ENCODE data around the gene SLC37A4. TPM values are rescaled to one million over a fixed set of nuclear protein-coding genes. Genes with fewer than 3 reads are reported as not detected.

Gene SLC37A4
- polyA plus RNA-seq, 1 of the 3 experiments (the other 2 are of a cell fraction): 21.8 TPM

DNA sequence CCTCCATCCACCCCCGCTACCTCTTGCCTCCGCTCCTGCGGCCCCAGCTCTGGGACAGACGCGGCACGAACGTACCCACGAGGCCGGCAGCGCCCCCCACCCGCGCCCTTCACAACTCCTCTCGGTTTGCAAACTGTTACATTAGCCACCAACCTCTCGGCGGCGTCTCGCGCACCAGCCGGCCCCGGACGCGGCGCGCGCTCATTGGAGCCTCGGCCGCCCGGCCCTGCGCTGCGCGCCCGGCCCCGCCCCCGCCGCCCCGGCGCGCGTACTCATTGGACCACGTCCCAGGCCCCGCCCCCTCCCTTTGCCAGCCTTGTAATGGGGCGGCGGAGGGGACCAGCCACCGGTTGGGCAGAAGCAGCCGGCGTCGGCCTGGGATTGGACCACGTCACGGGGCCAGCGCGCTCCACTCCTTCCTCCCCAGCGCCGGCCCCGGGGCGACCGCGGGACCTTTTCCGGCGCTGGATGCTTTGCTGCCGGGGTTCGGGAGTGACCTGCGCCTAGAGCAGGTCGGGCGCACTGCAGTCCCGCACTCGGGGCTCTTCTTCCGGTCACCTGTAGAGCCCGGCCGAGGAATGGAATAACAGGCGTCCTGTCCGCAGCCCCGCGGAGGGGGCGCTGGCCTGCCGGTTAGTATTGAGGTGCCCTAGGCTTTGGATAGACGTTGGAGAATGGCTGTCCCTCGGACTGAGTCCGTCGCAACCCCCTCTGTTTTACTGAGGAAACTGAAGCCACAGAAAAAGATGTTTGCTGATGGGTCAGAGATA is 26.5 kb upstream of the SLC37A4 start, which contains the start of gene HYOU1 (continued):
- TF ChIP-seq NFIC (IDR thresholded peaks at IDR 0.05; ENCODE audit: borderline replicate concordance) (no peak), TEAD4 (IDR thresholded peaks at IDR 0.05; ENCODE audit: borderline replicate concordance, insufficient read depth) (no peak), MXI1 (IDR thresholded peaks at IDR 0.05; ENCODE audit: low read depth, low read length) (no peak; the same call in 1 of the 2 replicates), EZH2phosphoT487 (IDR thresholded peaks at IDR 0.05; ENCODE audit: borderline replicate concordance, low read depth) (no peak), TAF1 (IDR thresholded peaks at IDR 0.05; ENCODE audit: borderline replicate concordance, low read depth, low read length) (peak; percentile 60), FOXM1 (IDR thresholded peaks at IDR 0.05; ENCODE audit: low read depth) (no peak), CHD2 (IDR thresholded peaks at IDR 0.05; ENCODE audit: low read length, partially characterized antibody) (no peak), RCOR1 (IDR thresholded peaks at IDR 0.05; ENCODE audit: low read length) (no peak; the same call in 1 of the 2 replicates), GATA2 (CRISPR knock-in tag; IDR thresholded peaks at IDR 0.05) (no peak), TCF12 (IDR thresholded peaks at IDR 0.05) (no peak), SIN3A (IDR thresholded peaks at IDR 0.05; ENCODE audit: borderline replicate concordance, low read depth, low read length) (peak; percentile 72; the same call in 1 of the 2 replicates)
- TF ChIP-seq, protein P1, sequence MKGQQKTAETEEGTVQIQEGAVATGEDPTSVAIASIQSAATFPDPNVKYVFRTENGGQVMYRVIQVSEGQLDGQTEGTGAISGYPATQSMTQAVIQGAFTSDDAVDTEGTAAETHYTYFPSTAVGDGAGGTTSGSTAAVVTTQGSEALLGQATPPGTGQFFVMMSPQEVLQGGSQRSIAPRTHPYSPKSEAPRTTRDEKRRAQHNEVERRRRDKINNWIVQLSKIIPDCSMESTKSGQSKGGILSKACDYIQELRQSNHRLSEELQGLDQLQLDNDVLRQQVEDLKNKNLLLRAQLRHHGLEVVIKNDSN (IDR thresholded peaks at IDR 0.05; ENCODE audit: borderline replicate concordance, low read depth): 0 out of 2 replicates have a peak, but pooled peaks have one; percentile 12

DNA sequence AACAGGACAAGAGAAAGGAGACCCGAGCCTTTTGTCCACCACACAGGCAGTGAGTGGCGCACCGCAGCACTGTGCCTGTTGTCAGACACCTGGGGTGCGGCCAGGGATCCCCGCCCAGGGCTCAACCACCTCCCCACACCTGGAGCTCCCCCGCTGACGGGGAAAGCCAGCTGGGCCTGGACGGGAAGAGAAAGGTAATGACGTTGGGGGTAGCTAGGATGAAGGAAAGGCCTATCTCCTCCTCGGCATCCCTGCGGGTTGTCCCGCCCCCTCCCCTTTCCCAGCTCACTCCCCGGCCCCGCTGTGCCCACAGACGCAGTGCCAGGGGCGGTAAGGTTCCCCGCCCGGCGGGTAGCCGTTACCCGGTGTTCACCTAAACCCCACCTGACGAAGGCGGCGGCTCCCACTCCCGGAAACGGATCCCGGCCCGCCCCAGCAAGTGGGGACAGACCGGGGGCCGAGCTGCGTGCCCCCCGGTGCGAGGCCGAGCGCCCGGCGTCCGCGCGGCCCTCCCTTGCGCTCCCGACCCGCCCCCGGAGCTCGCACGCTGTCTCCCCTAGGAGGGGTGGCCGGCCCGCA is 25.8 kb upstream of the SLC37A4 start:
- no peaks in the 10 kb centered on the region for H3K9me2 ChIP-seq
- peak overlapping the region; percentile 91 for H3K9ac ChIP-seq
- peak overlapping the region; percentile 89 for H2AFZ ChIP-seq (ENCODE audit: low read depth)
- H4K20me1 ChIP-seq (ENCODE audit: insufficient read depth): no peaks in the 10 kb centered on the region
- peaks cover 11% of the 10 kb centered on the region for H3F3A ChIP-seq (replicated peaks; ENCODE audit: insufficient read depth)
- H3K27me3 ChIP-seq (ENCODE audit: insufficient read depth): no peaks in the 10 kb centered on the region
- TF ChIP-seq, protein P2, sequence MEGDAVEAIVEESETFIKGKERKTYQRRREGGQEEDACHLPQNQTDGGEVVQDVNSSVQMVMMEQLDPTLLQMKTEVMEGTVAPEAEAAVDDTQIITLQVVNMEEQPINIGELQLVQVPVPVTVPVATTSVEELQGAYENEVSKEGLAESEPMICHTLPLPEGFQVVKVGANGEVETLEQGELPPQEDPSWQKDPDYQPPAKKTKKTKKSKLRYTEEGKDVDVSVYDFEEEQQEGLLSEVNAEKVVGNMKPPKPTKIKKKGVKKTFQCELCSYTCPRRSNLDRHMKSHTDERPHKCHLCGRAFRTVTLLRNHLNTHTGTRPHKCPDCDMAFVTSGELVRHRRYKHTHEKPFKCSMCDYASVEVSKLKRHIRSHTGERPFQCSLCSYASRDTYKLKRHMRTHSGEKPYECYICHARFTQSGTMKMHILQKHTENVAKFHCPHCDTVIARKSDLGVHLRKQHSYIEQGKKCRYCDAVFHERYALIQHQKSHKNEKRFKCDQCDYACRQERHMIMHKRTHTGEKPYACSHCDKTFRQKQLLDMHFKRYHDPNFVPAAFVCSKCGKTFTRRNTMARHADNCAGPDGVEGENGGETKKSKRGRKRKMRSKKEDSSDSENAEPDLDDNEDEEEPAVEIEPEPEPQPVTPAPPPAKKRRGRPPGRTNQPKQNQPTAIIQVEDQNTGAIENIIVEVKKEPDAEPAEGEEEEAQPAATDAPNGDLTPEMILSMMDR (IDR thresholded peaks at IDR 0.05): 0 out of 2 replicates have a peak, but pooled peaks have one; percentile 27
- TF ChIP-seq, protein P3, sequence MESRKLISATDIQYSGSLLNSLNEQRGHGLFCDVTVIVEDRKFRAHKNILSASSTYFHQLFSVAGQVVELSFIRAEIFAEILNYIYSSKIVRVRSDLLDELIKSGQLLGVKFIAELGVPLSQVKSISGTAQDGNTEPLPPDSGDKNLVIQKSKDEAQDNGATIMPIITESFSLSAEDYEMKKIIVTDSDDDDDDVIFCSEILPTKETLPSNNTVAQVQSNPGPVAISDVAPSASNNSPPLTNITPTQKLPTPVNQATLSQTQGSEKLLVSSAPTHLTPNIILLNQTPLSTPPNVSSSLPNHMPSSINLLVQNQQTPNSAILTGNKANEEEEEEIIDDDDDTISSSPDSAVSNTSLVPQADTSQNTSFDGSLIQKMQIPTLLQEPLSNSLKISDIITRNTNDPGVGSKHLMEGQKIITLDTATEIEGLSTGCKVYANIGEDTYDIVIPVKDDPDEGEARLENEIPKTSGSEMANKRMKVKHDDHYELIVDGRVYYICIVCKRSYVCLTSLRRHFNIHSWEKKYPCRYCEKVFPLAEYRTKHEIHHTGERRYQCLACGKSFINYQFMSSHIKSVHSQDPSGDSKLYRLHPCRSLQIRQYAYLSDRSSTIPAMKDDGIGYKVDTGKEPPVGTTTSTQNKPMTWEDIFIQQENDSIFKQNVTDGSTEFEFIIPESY (IDR thresholded peaks at IDR 0.05; ENCODE audit: borderline replicate concordance, low read depth): no peak
- TF ChIP-seq JUND (IDR thresholded peaks at IDR 0.05) (no peak), NFIC (IDR thresholded peaks at IDR 0.05; ENCODE audit: borderline replicate concordance) (no peak), TEAD4 (IDR thresholded peaks at IDR 0.05; ENCODE audit: borderline replicate concordance, insufficient read depth) (no peak)
- TF ChIP-seq, protein P4, sequence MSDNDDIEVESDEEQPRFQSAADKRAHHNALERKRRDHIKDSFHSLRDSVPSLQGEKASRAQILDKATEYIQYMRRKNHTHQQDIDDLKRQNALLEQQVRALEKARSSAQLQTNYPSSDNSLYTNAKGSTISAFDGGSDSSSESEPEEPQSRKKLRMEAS (IDR thresholded peaks at IDR 0.05; ENCODE audit: low read depth): no peak
- peak; percentile 78 for DNase-seq
- WGBS (ENCODE audit: low lambda C conversion rate): 5% methylated on average over 11 of the region's 48 CpGs
- CTCF ChIA-PET: interaction anchor here (0.8 to 2.1 kb wide), 14 partner anchors 8 to 284 kb away, joined by 3 to 8 read pairs (median 4); partner anchors contain the start of genes SLC37A4 and VPS11
- H3K79me2 ChIP-seq (ENCODE audit: insufficient read depth): peaks cover 33% of the 10 kb centered on the region
- H3K9me3 ChIP-seq: no peaks in the 10 kb centered on the region
- H3K36me3 ChIP-seq (replicated peaks in 1 of 2; ENCODE audit: control insufficient read depth in 1 of 2, insufficient read depth in 2 of 2, low read length in 1 of 2): peaks cover 32 to 38% of the 10 kb centered on the region in 2 experiments
- H3K27ac ChIP-seq (ENCODE audit: low read depth in 2 of 2, low read length in 1 of 2): peak overlapping the region; percentile 77 to 84; a peak in 3 of 4 replicates
- peak overlapping the region; percentile 82 to 90 for H3K4me3 ChIP-seq (ENCODE audit: low read depth in 2 of 2, low read length in 1 of 2)
- H3K4me1 ChIP-seq (ENCODE audit: control insufficient read depth in 1 of 2, insufficient read depth in 2 of 2, low read depth in 1 of 2, low read length in 1 of 2): peaks cover 12 to 21% of the 10 kb centered on the region in 2 experiments; a peak in 2 of 4 replicates
- peak overlapping the region; percentile 94 for H3K4me2 ChIP-seq
- POLR2A ChIA-PET: interaction anchor here (0.7 to 3.8 kb wide), 11 partner anchors 10 to 56 kb away, joined by 3 to 21 read pairs (median 8); partner anchors contain the start of genes DPAGT1, HMBS, RPS25 and SLC37A4
